ENCODE data around the gene ATF6B.
"Not testable (repeated sequence)": the region's sequence is repeated elsewhere in the genome, so short reads cannot be mapped to it uniquely, and the experiment has no call there.

ATF6B gene

DNA sequence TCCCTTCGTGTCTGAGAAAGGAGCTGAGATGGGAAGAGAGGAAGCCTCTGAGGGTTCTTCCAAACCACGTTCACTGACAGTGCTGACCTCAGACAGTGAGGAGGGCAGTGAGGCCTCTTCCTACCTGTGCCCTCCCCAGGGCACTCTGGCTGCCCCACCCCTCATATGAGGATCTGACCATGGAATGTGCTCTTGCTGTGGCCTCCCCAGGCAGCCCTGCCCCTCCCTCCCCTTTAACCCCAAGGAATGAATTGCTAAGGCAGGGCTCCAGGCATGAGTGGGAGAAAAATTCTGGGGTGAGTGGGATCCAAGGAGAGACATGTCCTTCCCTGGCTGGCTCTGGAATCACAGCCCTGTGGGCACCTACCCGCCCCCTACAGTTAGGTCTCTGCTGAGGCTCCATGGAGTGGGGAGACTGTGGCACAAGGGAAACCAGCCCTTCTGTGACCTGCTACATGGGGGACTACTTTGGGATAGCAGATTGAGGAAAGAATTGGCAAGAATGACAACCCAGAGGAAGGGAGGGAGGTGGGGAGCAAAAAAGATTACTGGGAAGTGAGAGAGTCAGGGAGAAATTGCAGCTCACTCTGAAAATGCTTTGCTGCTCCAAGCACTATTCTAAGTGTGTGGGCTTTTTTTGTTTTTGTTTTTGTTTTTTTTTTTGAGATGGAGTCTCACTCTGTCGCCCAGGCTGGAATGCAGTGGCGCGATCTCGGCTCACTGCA lies 48.3 kb downstream of the ATF6B start:
- DNase-seq, result no peak

GRCh38 chr6:32076321-32076809 lies 51.7 kb downstream of the ATF6B start:
- no peak for DNase-seq

- no peak for DNase-seq
Measured at GRCh38 chr6:32075781-32076180, 52.3 kb downstream of the ATF6B start.

- no peak for DNase-seq
Measured at GRCh38 chr6:32074996-32075532, 53.0 kb downstream of the ATF6B start.

DNA sequence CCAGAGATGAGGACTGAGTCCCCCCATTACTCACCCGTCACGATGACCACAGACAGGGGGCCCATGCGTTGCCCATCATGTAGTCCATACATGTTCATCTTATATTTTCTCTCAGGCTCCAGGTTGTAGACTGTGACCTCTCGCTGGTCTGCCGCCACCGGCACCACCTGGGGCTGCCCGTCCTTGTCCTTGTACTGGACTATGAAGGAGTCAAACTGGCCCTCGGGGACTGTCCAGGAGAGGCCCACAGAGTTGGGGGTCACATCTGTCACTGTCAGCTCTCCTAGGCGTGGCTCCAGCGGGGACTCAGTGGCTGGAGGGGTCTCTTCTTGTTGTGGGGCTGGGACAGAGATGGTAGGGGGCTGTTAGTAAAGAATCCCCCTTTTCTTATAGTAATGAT lies 54.4 kb downstream of the ATF6B start:
- DNase-seq, result no peak

DNA sequence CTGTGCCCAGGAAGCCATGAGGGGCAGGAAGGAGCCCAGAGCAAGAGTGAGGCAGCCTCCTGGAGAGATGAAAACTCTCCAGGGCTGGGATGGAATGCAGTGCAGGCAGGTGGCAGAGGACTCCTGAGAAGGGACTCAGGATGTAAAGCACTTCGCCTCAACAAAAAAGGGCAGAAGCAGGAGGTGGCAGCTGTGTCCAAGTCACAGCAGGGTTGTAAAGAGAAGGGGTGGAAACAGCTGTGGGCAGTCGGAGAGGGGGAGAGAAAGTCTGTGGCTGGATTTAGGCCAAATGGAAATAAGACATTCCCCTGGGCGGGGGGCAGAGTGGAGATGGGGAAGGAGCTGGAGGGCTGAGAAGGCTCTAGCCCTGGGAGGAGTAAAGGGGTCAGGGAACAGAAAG lies 54.9 kb downstream of the ATF6B start:
- DNase-seq, result no peak

- no peak for DNase-seq
Measured at GRCh38 chr6:32070814-32071543, 57.1 kb downstream of the ATF6B start.

DNA sequence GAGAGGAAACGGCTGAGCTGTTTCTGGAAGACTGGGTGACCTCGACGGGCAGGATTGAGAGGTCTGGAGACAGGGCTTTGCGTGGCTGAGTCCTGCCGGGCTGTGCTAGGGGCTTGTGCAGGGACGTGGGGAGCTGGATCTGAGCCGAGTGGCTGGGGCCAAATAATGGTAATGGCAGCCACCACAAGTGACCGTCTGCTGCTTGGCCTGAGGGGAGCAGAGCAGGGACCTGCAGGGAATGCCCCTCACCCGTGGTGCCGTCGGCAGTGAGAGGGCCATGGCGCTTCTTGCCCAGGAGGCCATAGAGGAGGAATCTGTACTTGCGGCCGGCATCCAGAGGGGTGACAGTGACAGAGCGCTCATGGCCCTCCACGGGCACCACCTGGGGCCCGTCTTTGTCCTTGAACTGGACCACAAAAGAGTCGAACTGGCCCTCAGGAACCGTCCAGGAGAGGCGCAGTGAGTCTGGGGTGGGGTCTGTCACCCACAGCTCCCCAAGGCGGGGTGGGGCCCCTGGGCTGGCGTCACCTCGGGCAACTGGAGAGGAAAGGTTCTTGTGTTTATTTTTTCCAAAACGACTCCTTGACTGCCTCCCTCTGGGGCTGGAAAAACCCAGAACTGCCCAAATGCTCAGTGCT lies 58.0 kb downstream of the ATF6B start:
- DNase-seq, result no peak

DNA sequence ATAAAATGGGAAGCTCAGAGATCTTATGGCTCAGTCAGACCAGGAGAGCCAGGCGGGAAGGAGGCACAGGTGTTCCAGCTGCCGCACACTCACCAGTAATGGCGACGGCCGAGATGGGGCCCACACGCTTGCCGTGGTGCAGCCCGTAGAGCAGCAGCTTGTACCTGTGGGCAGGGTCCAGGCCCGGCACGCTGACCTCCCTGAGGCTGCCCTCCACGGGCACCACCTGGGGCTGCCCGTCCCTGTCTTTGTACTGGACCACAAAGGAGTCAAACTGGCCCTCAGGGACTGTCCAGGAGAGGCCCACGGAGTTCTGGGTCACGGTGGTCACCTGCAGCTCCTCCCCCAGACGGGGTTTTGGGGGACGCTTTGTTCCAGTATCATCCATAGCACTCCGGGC lies 58.6 kb downstream of the ATF6B start:
- no peak for DNase-seq

DNA sequence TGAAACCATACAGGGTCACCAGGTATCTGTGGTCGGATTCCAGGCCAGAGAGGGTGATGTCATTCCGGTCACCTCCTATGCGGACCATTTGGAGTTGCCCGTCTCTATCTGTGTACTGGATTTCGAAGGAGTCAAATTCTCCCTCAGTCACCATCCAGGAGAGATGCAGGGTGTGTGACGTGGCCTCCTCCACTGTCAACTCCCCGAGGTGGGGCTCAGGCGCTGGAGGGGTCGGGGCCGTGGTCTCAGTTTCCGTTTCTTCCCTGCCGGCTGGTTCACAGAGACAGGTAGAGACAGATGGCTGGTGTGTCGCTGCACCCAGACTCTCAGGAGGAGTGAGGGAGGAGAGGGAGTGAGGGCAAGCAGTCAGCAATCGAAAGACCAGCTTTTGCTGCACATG lies 59.2 kb downstream of the ATF6B start:
- no peak for DNase-seq

DNA sequence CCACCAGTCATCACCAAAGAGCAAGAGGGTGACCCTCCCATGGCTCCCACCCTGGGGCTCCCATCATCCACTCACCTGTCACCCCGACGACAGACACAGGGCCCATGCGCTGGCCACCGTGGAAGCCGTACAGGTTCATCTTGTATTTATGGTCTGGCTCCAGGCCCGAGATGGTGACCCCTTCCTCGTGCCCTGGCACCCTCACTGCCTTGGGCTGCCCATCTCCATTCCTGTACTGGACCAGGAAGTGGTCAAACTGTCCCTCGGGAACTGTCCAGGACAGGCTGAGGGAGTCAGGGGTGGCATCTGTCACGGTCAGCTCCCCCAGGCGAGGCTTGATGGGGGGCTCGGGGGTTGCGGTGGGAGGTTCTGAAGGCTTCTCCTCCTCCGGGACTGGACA lies 59.7 kb downstream of the ATF6B start:
- DNase-seq, result not testable (repeated sequence)

GRCh38 chr6:32067521-32067920 lies 60.5 kb downstream of the ATF6B start:
- DNase-seq, result not testable (repeated sequence)

Measured in NCI-H526 (cell line).